ENCODE data around the gene IPMK.

Gene IPMK

GRCh38 chr10:58264780-58265179, 2.9 kb downstream of the IPMK start:
- Histone ChIP-seq H3K4me1 (ENCODE audit: control insufficient read depth, insufficient read depth, low read depth, low read length) (peaks cover 2% of the 10 kb centered on the region), H3K14ac (ENCODE audit: low read length in 2 of 2) (no peak overlapping the region), H3K27me3 (ENCODE audit: control insufficient read depth in 1 of 2, insufficient read depth in 1 of 2, low read length in 2 of 2) (no peaks in the 10 kb centered on the region), H2BK120ac (ENCODE audit: low read depth, low read length) (no peak overlapping the region), H3K9me3 (ENCODE audit: control insufficient read depth, low read length) (no peaks in the 10 kb centered on the region), H3K4me3 (ENCODE audit: insufficient read depth in 1 of 2, low read depth in 1 of 2, low read length in 2 of 2) (no peak overlapping the region), H3K36me3 (ENCODE audit: control insufficient read depth in 1 of 2, insufficient read depth in 2 of 2, low read depth in 1 of 2, low read length in 2 of 2) (no peaks in the 10 kb centered on the region), H4K91ac (ENCODE audit: low read length) (no peak overlapping the region), H3K9ac (ENCODE audit: low read length) (peak overlapping the region; percentile 93), H2BK15ac (ENCODE audit: low read depth, poor library complexity, severe bottlenecking) (no peak overlapping the region), H2AK5ac (ENCODE audit: low read length, severe bottlenecking) (no peak overlapping the region), H3K79me1 (replicated peaks; ENCODE audit: low read length, poor library complexity, severe bottlenecking) (peaks cover under 1% of the 10 kb centered on the region), H2BK12ac (ENCODE audit: low read length in 2 of 2) (no peak overlapping the region), H2AFZ (ENCODE audit: low read depth, low read length) (no peak overlapping the region), H3K4ac (ENCODE audit: low read depth in 1 of 2, low read length in 2 of 2) (no peak overlapping the region), H3K18ac (ENCODE audit: low read depth in 1 of 2, low read length in 2 of 2) (no peak overlapping the region), H3K4me2 (ENCODE audit: low read length, poor library complexity, severe bottlenecking) (peak overlapping the region; percentile 29), H4K8ac (ENCODE audit: low read length) (no peak overlapping the region), H3K27ac (ENCODE audit: low read length, poor library complexity, severe bottlenecking) (no peak overlapping the region), H3K23ac (ENCODE audit: low read length in 2 of 2) (no peak overlapping the region), H2BK5ac (ENCODE audit: low read depth, low read length, poor library complexity, severe bottlenecking) (no peak overlapping the region)
- DNase-seq = peak; percentile 46
- WGBS = 8% methylated on average over 2 of the region's 5 CpGs

DNA sequence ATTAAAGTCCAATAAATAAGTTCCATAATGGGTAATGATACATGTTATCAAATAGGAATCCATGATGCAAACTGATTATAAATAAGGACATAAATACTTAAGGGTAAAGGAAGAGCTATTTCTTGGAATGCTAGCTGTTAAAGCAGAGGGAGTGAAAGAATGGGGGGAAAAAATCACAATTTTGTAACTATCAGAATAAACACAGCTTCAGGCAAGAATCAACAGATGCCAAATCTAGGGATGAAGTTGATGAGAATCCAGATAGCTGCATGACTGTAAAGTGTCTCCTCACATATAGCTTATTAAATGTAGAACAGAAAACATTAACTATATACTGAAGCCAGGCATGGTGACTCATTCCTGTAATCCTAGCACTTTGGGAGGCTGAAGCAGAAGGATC, 4.9 kb downstream of the IPMK start:
- Histone ChIP-seq H2BK5ac (ENCODE audit: low read depth, low read length, poor library complexity, severe bottlenecking) (no peak overlapping the region), H3K18ac (ENCODE audit: low read depth in 1 of 2, low read length in 2 of 2) (no peak overlapping the region), H2BK15ac (ENCODE audit: low read depth, poor library complexity, severe bottlenecking) (no peak overlapping the region), H3K79me1 (replicated peaks; ENCODE audit: low read length, poor library complexity, severe bottlenecking) (peaks cover 3% of the 10 kb centered on the region), H3K27me3 (ENCODE audit: control insufficient read depth in 1 of 2, insufficient read depth in 1 of 2, low read length in 2 of 2) (no peaks in the 10 kb centered on the region), H3K36me3 (ENCODE audit: control insufficient read depth in 1 of 2, insufficient read depth in 2 of 2, low read depth in 1 of 2, low read length in 2 of 2) (no peaks in the 10 kb centered on the region), H3K9me3 (ENCODE audit: control insufficient read depth, low read length) (no peaks in the 10 kb centered on the region), H3K4ac (ENCODE audit: low read depth in 1 of 2, low read length in 2 of 2) (no peak overlapping the region), H3K14ac (ENCODE audit: low read length in 2 of 2) (no peak overlapping the region), H3K27ac (ENCODE audit: low read length, poor library complexity, severe bottlenecking) (no peak overlapping the region), H2AFZ (ENCODE audit: low read depth, low read length) (no peak overlapping the region), H3K23ac (ENCODE audit: low read length in 2 of 2) (no peak overlapping the region), H3K4me2 (ENCODE audit: low read length, poor library complexity, severe bottlenecking) (no peak overlapping the region), H2AK5ac (ENCODE audit: low read length, severe bottlenecking) (no peak overlapping the region), H3K4me1 (ENCODE audit: control insufficient read depth, insufficient read depth, low read depth, low read length) (peaks cover 2% of the 10 kb centered on the region), H3K9ac (ENCODE audit: low read length) (no peak overlapping the region), H3K4me3 (ENCODE audit: insufficient read depth in 1 of 2, low read depth in 1 of 2, low read length in 2 of 2) (no peak overlapping the region), H4K91ac (ENCODE audit: low read length) (no peak overlapping the region), H4K8ac (ENCODE audit: low read length) (no peak overlapping the region), H2BK12ac (ENCODE audit: low read length in 2 of 2) (no peak overlapping the region), H2BK120ac (ENCODE audit: low read depth, low read length) (no peak overlapping the region)
- DNase-seq = no peak

DNA sequence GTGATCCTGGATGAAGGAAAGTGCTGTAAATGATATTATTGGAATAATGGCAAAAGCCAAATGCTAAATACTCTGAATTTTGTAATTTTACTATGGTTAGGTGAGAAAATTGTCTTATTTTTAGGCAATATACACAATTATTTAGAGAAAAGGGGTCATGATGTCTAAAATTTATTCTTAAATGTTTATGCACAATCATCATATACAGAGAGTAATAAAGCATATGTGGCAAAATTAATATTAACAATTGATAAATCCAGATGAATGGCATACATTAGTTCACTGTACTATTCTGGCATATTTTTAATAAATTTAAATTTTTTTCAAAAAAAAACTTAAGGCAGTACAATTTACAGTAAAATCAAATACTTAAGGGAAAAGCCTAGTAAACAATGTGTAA, 7.4 kb downstream of the IPMK start:
- Histone ChIP-seq H3K23ac (ENCODE audit: low read length in 2 of 2) (no peak overlapping the region), H2BK15ac (ENCODE audit: low read depth, poor library complexity, severe bottlenecking) (no peak overlapping the region), H3K14ac (ENCODE audit: low read length in 2 of 2) (no peak overlapping the region), H3K4ac (ENCODE audit: low read depth in 1 of 2, low read length in 2 of 2) (no peak overlapping the region), H3K4me2 (ENCODE audit: low read length, poor library complexity, severe bottlenecking) (no peak overlapping the region), H3K9ac (ENCODE audit: low read length) (no peak overlapping the region), H2AFZ (ENCODE audit: low read depth, low read length) (no peak overlapping the region), H2BK5ac (ENCODE audit: low read depth, low read length, poor library complexity, severe bottlenecking) (no peak overlapping the region), H3K4me1 (ENCODE audit: control insufficient read depth, insufficient read depth, low read depth, low read length) (no peaks in the 10 kb centered on the region), H4K8ac (ENCODE audit: low read length) (no peak overlapping the region), H3K18ac (ENCODE audit: low read depth in 1 of 2, low read length in 2 of 2) (no peak overlapping the region), H3K9me3 (ENCODE audit: control insufficient read depth, low read length) (no peaks in the 10 kb centered on the region), H3K27ac (ENCODE audit: low read length, poor library complexity, severe bottlenecking) (no peak overlapping the region), H3K79me1 (replicated peaks; ENCODE audit: low read length, poor library complexity, severe bottlenecking) (peaks cover 12% of the 10 kb centered on the region), H2AK5ac (ENCODE audit: low read length, severe bottlenecking) (no peak overlapping the region), H2BK12ac (ENCODE audit: low read length in 2 of 2) (no peak overlapping the region), H2BK120ac (ENCODE audit: low read depth, low read length) (no peak overlapping the region), H3K36me3 (ENCODE audit: control insufficient read depth in 1 of 2, insufficient read depth in 2 of 2, low read depth in 1 of 2, low read length in 2 of 2) (no peaks in the 10 kb centered on the region), H4K91ac (ENCODE audit: low read length) (no peak overlapping the region), H3K27me3 (ENCODE audit: control insufficient read depth in 1 of 2, insufficient read depth in 1 of 2, low read length in 2 of 2) (no peaks in the 10 kb centered on the region), H3K4me3 (ENCODE audit: insufficient read depth in 1 of 2, low read depth in 1 of 2, low read length in 2 of 2) (no peak overlapping the region)
- DNase-seq = no peak

- Histone ChIP-seq H2BK15ac (ENCODE audit: low read depth, poor library complexity, severe bottlenecking) (no peak overlapping the region), H3K18ac (ENCODE audit: low read depth in 1 of 2, low read length in 2 of 2) (no peak overlapping the region), H4K91ac (ENCODE audit: low read length) (no peak overlapping the region), H3K23ac (ENCODE audit: low read length in 2 of 2) (no peak overlapping the region), H3K9me3 (ENCODE audit: control insufficient read depth, low read length) (peaks cover under 1% of the 10 kb centered on the region), H3K4me3 (ENCODE audit: insufficient read depth in 1 of 2, low read depth in 1 of 2, low read length in 2 of 2) (no peak overlapping the region), H3K14ac (ENCODE audit: low read length in 2 of 2) (no peak overlapping the region), H4K8ac (ENCODE audit: low read length) (no peak overlapping the region), H2BK12ac (ENCODE audit: low read length in 2 of 2) (no peak overlapping the region), H3K27ac (ENCODE audit: low read length, poor library complexity, severe bottlenecking) (no peak overlapping the region), H3K79me1 (replicated peaks; ENCODE audit: low read length, poor library complexity, severe bottlenecking) (peaks cover 19% of the 10 kb centered on the region), H3K27me3 (ENCODE audit: control insufficient read depth in 1 of 2, insufficient read depth in 1 of 2, low read length in 2 of 2) (no peaks in the 10 kb centered on the region), H3K36me3 (ENCODE audit: control insufficient read depth in 1 of 2, insufficient read depth in 2 of 2, low read depth in 1 of 2, low read length in 2 of 2) (no peaks in the 10 kb centered on the region), H3K9ac (ENCODE audit: low read length) (no peak overlapping the region), H3K4me1 (ENCODE audit: control insufficient read depth, insufficient read depth, low read depth, low read length) (no peaks in the 10 kb centered on the region), H3K4ac (ENCODE audit: low read depth in 1 of 2, low read length in 2 of 2) (no peak overlapping the region), H2BK120ac (ENCODE audit: low read depth, low read length) (no peak overlapping the region), H2AK5ac (ENCODE audit: low read length, severe bottlenecking) (no peak overlapping the region), H2AFZ (ENCODE audit: low read depth, low read length) (no peak overlapping the region), H2BK5ac (ENCODE audit: low read depth, low read length, poor library complexity, severe bottlenecking) (no peak overlapping the region), H3K4me2 (ENCODE audit: low read length, poor library complexity, severe bottlenecking) (no peak overlapping the region)
- no peak for DNase-seq
- WGBS = 100% methylated on average over 2 of the region's 4 CpGs
These were observed 8.6 kb downstream of the IPMK start for GRCh38 chr10:58258977-58259692.
